Activated CD8-positive, alpha-beta memory T cell treated with anti-CD3 and anti-CD28 coated beads for 1 hour (primary cell): ENCODE results near the gene ABHD5.

Experiments used
- DNase-seq, 2 donors: peaks; one replicate each; pipeline ENCODE4 v3.0.0-alpha.2; 2020; ENCODE audit warnings: low read depth in 1 of 2; ENCODE audit errors: extremely low read depth in 1 of 2

ABHD5 gene

GRCh38 chr3:43753741-43754715, 63.3 kb downstream of the ABHD5 start:
- DNase-seq: no peak

DNA sequence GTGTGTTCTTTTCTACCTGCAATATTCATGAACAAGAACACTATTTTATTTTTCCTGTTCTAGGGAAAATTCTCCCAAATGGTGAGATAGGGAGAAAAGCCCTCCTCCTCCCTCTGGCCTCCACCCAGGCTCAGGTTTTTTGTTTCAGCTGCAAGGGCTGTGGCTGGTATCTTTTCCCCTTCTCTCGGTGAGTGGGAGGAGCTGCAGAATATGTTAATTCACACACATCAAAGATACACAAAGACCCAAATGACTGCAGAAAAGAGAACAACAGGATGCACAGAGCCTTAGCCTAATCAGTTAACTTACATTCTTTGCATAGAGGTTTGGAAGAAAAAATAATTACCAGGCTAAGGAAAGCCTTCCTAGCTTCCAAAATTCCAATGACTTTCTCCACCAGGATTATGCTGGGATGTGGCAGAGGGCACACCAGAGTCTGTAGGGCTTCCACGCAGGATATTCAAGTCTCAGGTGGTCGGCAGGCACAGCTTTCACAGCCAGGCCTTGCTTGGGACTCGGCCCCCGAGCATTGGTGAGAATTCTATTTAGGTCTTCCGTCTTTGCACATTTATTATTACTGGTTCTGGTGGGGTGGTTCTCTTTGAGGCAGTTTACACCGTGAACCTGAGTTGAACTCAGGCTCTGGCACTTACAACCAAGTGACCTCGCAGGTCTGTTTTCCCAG, 64.9 kb downstream of the ABHD5 start:
- DNase-seq: no peak

- DNase-seq: no peak
These were observed 67.1 kb downstream of the ABHD5 start for GRCh38 chr3:43757666-43758321.

DNA sequence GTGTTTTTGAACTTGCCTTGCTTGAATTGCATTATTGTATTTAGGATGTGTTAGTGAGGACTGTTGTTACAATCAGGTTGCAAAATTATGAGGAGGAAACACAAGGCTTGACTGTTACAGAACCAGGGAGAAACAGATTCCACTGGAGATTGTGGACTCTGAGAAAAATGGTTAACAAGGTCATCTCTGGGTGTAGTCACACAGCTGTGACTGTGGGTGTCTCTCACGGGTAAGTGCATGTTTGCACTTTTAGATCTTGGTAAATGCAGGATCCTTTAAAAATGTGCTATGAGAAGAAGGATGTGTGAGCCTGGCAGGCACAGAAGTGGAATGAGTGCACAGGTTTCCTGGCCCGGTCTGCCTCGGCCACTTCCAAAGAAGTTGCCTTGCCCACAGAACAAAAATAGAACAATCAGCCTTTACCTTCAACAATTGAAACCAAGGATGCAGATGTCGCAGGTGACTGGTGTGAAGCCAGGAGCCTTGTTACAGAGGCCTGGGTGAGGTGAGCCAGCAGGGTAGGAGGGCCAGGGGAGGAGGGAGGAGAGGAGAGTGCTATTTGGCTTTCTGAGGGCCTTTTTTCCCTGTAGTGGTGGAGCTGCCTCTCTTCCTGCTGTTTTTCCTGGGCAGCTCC, 68.0 kb downstream of the ABHD5 start:
- no peak for DNase-seq

DNA sequence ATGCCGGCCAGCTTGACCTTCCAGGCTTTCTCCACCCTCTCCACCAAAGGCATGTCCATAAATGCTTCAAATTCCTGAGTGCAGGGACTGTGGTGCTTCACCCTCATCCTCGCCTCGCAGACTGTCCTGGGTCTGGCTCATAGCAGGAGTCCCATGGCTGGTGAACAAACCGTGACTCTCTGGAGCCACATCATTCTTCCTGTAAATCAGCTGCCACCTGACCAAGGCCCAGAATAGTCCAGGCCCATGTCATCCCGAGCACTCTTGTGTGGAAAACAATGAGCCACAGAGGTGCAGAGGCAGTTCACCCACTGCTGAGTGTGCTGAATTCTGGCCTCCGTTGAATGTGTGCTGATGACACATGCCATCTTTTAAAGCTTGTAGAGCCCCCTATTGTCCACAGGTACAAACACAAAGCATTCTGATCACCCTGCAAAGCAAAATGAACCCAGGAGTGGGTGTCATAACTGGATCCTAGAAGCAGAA, 68.6 kb downstream of the ABHD5 start:
- DNase-seq: no peak

GRCh38 chr3:43759938-43760337, 69.2 kb downstream of the ABHD5 start:
- DNase-seq: no peak

GRCh38 chr3:43760938-43761337, 70.2 kb downstream of the ABHD5 start:
- DNase-seq: no peak

GRCh38 chr3:43762451-43762850, 71.7 kb downstream of the ABHD5 start:
- DNase-seq: no peak

GRCh38 chr3:43764056-43764455, 73.3 kb downstream of the ABHD5 start:
- DNase-seq: no peak

GRCh38 chr3:43764471-43764870, 73.7 kb downstream of the ABHD5 start:
- DNase-seq: no peak

- no peak for DNase-seq
These were observed 74.8 kb downstream of the ABHD5 start for GRCh38 chr3:43765521-43765971.

GRCh38 chr3:43766672-43767465, 76.1 kb downstream of the ABHD5 start:
- DNase-seq: no peak

- DNase-seq: no peak
These were observed 77.7 kb downstream of the ABHD5 start for GRCh38 chr3:43768381-43768973.

- DNase-seq: peak; percentile 26 to 63
These were observed 78.6 kb downstream of the ABHD5 start for GRCh38 chr3:43769097-43769884.

DNA sequence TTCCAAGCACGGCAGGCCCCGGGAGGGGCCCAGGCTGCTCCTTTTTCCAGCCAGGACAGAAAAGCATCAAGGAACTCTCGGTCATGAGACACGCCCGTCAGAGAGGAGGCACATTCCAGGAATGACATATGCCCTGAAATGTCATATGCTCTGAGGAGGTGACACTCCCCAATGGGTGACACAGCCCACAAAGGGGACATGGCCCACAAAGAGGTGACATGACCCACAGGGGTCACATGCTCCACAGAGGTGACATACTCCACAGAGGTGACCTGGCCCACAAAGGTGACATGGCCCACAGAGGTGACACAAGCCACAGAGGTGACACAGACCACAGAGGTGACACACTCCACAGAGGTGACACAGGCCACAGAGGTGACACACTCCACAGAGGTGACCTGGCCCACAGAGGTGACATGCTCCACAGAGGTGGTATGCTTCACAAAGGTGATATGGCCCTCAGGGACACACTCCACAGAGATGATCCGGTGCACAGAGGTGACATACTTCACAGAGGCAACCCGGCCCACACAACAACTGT, 79.2 kb downstream of the ABHD5 start:
- DNase-seq: no peak

DNA sequence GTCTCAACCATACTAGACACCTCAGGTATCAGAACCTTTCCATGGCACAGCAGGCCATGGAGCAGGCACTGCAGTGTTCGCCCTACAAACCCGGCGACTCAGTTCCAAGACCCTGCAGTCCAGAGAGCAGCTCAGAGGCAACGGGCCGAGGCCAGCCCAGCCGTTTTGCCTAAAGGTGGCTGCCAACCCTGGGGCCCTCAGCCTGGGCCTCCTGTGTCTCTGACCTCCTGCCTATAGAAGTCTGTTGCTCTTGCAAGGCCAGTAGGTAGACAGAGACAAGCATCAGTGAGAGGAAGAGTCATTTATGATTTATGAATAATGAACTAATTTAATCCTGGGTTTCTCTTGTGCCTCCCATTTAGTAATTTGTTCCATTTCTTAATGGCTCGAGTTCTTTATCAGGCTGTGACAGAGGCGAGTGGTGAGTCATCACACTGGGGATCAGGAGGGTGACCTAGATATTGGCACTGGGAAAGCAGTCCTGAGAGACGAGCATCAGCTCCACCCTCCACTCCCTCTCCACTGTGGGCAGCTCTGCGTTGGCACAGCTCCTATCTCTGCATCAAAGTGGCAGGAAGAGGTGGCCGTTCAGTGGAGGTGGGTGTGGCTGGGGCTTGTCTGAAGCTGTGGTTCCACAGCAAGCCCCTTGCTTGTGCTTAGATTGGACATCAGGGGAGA, 79.8 kb downstream of the ABHD5 start:
- peak in 1 of 2 donors; percentile 9 for DNase-seq

DNA sequence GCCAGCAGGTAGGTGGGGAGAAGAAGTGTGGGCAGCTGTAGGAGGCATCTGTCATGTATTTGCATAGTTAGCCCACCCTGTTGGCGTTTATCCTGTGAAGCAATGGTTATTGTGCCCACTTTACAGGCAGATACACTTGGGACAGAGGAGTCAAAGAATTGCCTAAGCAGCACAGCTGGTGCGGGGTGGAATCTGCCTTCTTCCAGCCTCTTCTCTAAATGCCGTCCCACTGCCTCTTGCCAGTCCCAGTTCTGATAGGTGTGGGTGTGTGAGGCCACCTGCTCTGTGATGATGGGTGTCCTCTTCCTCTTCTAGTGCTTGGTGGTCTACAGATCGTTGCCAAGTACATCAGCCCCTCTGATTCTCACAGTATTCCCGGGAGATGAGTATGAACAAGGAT, 80.9 kb downstream of the ABHD5 start:
- DNase-seq: no peak
